Activated CD8-positive, alpha-beta memory T cell treated with anti-CD3 and anti-CD28 coated beads, Interleukin-2, amount 10 ng/mL, durations not matched to agents 7 days and 5 days (primary cell): ENCODE data around the gene DDIT4. TPM values are rescaled to one million over a fixed set of nuclear protein-coding genes. Genes with fewer than 3 reads are reported as not detected.
"Not testable (repeated sequence)": the region's sequence is repeated elsewhere in the genome, so short reads cannot be mapped to it uniquely, and the experiment has no call there.

ENCODE experiments used
- ATAC-seq: fragments of 150-1000 bp; cut with Tn5 transposase; one replicate; pipeline ENCODE4 v1.10.0; 2021; ENCODE audit warnings: moderate library complexity
- CTCF ChIA-PET: fragments of 350-600 bp; sonication (Branson Sonifier 250); formaldehyde crosslinking; loops from one replicate; lab custom pipeline; 2021; ENCODE audit warnings: antibody characterized with exemption; lab: Charles Lee
- DNase-seq: peaks from one replicate; pipeline ENCODE4 v3.0.0-alpha.2; 2020
- H3K27ac Mint-ChIP-seq: one replicate; pipeline ENCODE4 v1.8.0; 2021; ENCODE audit warnings: mild to moderate bottlenecking, mixed read lengths
- H3K27me3 Mint-ChIP-seq: one replicate; pipeline ENCODE4 v1.8.0; 2021; ENCODE audit warnings: mixed read lengths
- H3K36me3 Mint-ChIP-seq: one replicate; pipeline ENCODE4 v1.8.0; 2021; ENCODE audit warnings: mild to moderate bottlenecking, mixed read lengths
- H3K4me1 Mint-ChIP-seq: one replicate; pipeline ENCODE4 v1.8.0; 2021; ENCODE audit warnings: mixed read lengths
- H3K4me3 Mint-ChIP-seq: one replicate; pipeline ENCODE4 v1.8.0; 2021; ENCODE audit warnings: mild to moderate bottlenecking, moderate library complexity, mixed read lengths
- H3K9me3 Mint-ChIP-seq: one replicate; pipeline ENCODE4 v1.8.0; 2022; ENCODE audit warnings: low read depth, mixed read lengths
- total RNA-seq, 2 experiments: library from RNA; stranded (reverse); gene quantifications; one replicate each; pipeline ENCODE4 v1.2.3, GENCODE V29; 2021

The DDIT4 gene, protein sequence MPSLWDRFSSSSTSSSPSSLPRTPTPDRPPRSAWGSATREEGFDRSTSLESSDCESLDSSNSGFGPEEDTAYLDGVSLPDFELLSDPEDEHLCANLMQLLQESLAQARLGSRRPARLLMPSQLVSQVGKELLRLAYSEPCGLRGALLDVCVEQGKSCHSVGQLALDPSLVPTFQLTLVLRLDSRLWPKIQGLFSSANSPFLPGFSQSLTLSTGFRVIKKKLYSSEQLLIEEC
- total RNA-seq = 100 to 1,000 TPM; 291 to 293 TPM

DNA sequence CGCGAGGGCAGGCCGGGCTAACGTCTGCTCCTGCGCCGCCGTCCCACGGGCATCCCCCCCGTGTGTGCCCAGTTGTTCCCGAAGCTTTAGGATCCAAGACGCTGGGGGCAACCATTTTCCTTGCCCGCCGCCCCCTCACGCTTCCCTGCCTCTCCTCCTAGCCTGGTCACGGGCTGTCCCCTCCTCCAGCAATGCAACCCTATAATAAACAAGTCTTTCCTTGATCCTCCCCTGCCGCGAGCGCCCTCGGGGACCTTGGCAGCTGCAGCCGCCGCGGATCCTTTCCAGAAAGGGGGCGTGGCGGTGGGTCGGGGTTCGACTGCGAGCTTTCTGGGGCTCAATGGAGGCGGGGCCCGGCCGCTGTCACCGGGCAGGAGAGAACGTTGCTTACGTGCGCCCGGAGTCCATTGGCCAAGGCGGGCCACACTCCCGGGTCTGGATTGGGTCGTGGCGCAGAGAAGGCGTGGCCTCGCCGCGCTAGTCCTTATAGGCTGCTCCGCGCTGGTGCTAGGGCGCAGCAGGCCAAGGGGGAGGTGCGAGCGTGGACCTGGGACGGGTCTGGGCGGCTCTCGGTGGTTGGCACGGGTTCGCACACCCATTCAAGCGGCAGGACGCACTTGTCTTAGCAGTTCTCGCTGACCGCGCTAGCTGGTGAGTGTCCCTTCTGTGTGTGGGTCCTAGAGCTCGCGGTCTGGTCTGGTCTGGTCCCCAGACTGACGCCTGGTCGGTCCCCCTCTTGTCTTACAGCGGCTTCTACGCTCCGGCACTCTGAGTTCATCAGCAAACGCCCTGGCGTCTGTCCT, at the start of gene DDIT4:
Gene DDIT4 (plus strand): TSS at position 515 of the 803 bp plus-strand sequence. CDS start 293 bp downstream, outside the sequence.
- H3K9me3 Mint-ChIP-seq = no peaks in the 10 kb centered on the region
- DNase-seq (peak; percentile 100), ATAC-seq (peak; percentile 94)
- CTCF ChIA-PET = interaction anchor here (0.8 to 11.2 kb wide), 17 partner anchors 10 to 377 kb away, joined by 3 to 145 read pairs (median 9); no protein-coding TSS in a partner anchor
- no peaks in the 10 kb centered on the region for H3K27me3 Mint-ChIP-seq
- H3K4me3 Mint-ChIP-seq = peak within 1 kb of the TSS; percentile 98
- H3K36me3 Mint-ChIP-seq = peaks cover 34% of the 10 kb centered on the region
- peak within 1 kb of the TSS; percentile 98 for H3K27ac Mint-ChIP-seq
- peaks cover 50% of the 10 kb centered on the region for H3K4me1 Mint-ChIP-seq

GRCh38 chr10:72224191-72224590, 49.5 kb upstream of the DDIT4 start:
- not testable (repeated sequence) for H3K4me3 Mint-ChIP-seq
- H3K36me3 Mint-ChIP-seq = peaks cover 25% of the 10 kb centered on the region
- peaks cover 43% of the 10 kb centered on the region for H3K4me1 Mint-ChIP-seq

DNA sequence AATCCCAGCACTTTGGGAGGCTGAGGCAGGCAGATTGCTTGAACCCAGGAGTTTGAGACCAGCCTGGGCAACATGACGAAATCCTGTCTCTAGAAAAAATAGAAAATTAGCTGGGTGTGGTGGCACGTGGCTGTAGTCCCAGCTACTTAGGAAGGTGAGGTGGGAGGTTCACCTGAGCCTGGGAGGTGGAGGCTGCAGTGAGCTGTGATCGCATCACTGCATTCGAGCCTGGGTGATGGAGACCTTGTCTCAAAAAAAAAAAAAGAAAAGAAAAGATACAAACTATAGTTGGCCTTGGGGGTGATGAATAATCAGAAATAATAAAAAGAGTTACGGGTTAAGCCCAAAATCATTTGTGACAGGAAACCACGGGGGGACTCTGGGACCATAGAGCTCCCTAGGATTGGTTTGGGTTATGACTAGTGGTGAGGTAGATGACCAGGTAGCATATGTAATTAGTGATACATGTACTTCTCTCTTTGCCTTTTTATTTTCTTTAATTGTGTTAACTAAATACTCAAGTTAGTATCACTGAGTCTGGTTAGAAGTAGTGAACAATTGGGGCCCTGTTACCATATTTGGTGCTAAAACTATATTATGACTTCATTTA, 47.2 kb upstream of the DDIT4 start:
- CTCF ChIA-PET = interaction anchor here (0.9 to 12.8 kb wide), 8 partner anchors 10 to 178 kb away, joined by 3 to 127 read pairs (median 6); no protein-coding TSS in a partner anchor
- peaks cover 32% of the 10 kb centered on the region for H3K36me3 Mint-ChIP-seq
- no peak for DNase-seq
- H3K27me3 Mint-ChIP-seq = no peaks in the 10 kb centered on the region
- H3K4me3 Mint-ChIP-seq = no peak overlapping the region
- peak overlapping the region; percentile 49 for H3K27ac Mint-ChIP-seq
- ATAC-seq = no peak
- no peaks in the 10 kb centered on the region for H3K9me3 Mint-ChIP-seq
- H3K4me1 Mint-ChIP-seq = peaks cover 48% of the 10 kb centered on the region

More at GRCh38 chr10:72224191-72224590, 49.5 kb upstream of the DDIT4 start:
- peak overlapping the region; percentile 63 for H3K27ac Mint-ChIP-seq
- CTCF ChIA-PET = interaction anchor here (0.6 to 12.8 kb wide), 16 partner anchors 9 to 328 kb away, joined by 3 to 127 read pairs (median 6); partner anchors contain the start of gene DDIT4
- not testable (repeated sequence) for H3K9me3 Mint-ChIP-seq, ATAC-seq, DNase-seq, H3K27me3 Mint-ChIP-seq

DNA sequence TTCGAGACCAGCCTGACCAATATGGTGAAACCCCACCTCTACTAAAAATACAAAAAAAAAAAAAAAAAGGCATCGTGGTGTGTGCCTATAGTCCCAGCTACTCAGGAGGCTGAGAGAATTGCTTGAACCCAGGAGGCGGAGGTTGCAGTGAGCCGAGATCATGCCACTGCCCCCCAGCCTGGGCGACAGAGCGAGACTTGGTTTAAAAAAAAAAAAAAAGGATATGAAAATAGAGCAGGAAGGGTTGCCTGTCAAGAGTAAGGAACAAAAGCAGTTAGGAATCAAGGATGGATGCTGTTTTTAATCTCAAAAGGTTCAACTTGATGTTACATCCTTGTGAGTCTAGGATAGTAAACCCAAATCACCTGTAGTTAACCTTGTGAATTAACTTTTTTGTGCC, 45.9 kb upstream of the DDIT4 start:
- no peak overlapping the region for H3K4me3 Mint-ChIP-seq
- ATAC-seq (no peak), DNase-seq (no peak)
- peaks cover 44% of the 10 kb centered on the region for H3K4me1 Mint-ChIP-seq
- CTCF ChIA-PET = interaction anchor here (1.2 to 2.2 kb wide), 7 partner anchors 9 to 112 kb away, joined by 3 to 11 read pairs (median 6); partner anchors contain the start of genes ANAPC16 and ASCC1
- no peaks in the 10 kb centered on the region for H3K9me3 Mint-ChIP-seq
- no peaks in the 10 kb centered on the region for H3K27me3 Mint-ChIP-seq
- peaks cover 32% of the 10 kb centered on the region for H3K36me3 Mint-ChIP-seq
- no peak overlapping the region for H3K27ac Mint-ChIP-seq

- peaks cover 36% of the 10 kb centered on the region for H3K36me3 Mint-ChIP-seq
- no peak overlapping the region for H3K4me3 Mint-ChIP-seq
- CTCF ChIA-PET = interaction anchor here (0.9 to 2.0 kb wide), 6 partner anchors 10 to 109 kb away, joined by 3 to 7 read pairs (median 5); partner anchors contain the start of genes ANAPC16 and ASCC1
- peaks cover 41% of the 10 kb centered on the region for H3K4me1 Mint-ChIP-seq
- DNase-seq (no peak), ATAC-seq (no peak)
- H3K27ac Mint-ChIP-seq = no peak overlapping the region
- no peaks in the 10 kb centered on the region for H3K9me3 Mint-ChIP-seq
- no peaks in the 10 kb centered on the region for H3K27me3 Mint-ChIP-seq
Observed at GRCh38 chr10:72228318-72228751, 45.4 kb upstream of the DDIT4 start.

DNA sequence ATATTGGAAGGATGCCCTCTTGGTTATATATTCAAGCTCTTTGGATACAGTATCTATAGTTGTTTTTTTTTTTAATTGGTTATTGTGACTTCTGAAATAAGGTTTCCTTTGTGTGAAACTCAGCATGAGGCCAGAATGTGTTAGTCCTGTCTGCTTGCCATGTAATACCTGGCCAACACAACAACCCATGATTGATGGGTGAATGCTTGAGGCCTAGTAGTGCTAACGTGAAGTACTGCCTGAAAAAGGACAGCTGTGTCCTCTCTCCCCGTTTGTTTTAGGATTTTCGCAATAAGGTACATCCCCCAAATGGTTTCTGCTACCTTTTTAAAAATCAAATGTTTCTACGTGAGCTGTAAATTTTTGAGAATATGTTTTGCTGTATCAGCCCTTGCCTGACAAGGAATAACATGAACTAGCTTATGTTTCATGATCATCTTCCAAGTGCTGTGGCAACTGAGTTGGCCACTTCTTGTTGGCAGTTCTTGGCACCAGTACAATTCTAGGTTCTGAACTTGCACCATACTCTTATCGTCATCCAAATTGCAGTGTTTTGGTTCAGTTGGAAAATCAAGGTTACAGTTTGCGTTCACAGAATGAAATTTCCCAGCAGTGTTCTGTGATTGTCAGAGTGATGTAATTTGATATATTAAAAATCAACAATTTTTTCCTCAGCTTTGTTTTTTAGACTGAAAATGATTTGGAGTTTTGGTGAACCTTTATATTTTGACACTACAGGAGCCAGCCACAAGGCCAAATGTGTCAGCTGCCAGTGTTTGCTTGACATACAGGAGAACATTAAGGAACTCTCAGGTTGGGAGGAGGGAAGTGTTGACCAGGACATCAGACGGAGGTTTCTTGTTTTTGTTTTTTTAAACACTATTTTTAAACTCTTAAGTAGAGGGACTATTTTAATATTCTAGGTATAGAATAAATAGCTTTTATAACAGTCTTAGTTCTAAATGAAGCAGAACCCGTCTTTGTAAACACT, 44.2 kb upstream of the DDIT4 start:
- Mint-ChIP-seq H3K27me3 (no peaks in the 10 kb centered on the region), H3K9me3 (no peaks in the 10 kb centered on the region), H3K36me3 (peaks cover 38% of the 10 kb centered on the region), H3K4me1 (peaks cover 31% of the 10 kb centered on the region), H3K27ac (peak overlapping the region; percentile 25), H3K4me3 (no peak overlapping the region)
- DNase-seq (no peak), ATAC-seq (no peak)
- CTCF ChIA-PET = interaction anchor here (0.7 to 1.7 kb wide), 12 partner anchors 8 to 181 kb away, joined by 3 to 7 read pairs (median 4); partner anchors contain the start of genes ASCC1 and DDIT4

DNA sequence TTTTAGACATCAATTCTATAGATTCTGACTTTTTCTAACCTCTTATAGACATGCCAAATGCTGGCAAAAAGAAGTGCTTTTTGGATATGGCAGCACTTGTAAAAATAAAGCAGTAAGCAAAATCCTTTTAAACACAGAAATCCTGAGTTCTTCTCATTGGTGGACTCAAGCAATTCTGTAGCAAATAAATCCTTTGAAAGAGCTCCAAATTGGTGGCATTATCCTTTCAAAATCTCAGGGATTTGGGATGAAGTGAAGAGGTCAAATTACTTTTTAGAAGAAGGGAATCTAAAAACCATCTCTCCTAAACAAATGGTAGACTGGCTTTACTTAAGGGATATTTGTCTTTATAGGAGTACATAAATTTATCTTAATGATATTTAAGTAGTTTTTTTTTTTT, 40.1 kb upstream of the DDIT4 start:
- H3K27me3 Mint-ChIP-seq = no peaks in the 10 kb centered on the region
- no peak for ATAC-seq
- no peak for DNase-seq
- no peak overlapping the region for H3K27ac Mint-ChIP-seq
- no peak overlapping the region for H3K4me3 Mint-ChIP-seq
- no peaks in the 10 kb centered on the region for H3K9me3 Mint-ChIP-seq
- peaks cover 46% of the 10 kb centered on the region for H3K36me3 Mint-ChIP-seq
- CTCF ChIA-PET = interaction anchor here (0.7 to 1.4 kb wide), 4 partner anchors 10 to 963 kb away, joined by 3 to 4 read pairs (median 3); no protein-coding TSS in a partner anchor
- peaks cover 12% of the 10 kb centered on the region for H3K4me1 Mint-ChIP-seq

DNA sequence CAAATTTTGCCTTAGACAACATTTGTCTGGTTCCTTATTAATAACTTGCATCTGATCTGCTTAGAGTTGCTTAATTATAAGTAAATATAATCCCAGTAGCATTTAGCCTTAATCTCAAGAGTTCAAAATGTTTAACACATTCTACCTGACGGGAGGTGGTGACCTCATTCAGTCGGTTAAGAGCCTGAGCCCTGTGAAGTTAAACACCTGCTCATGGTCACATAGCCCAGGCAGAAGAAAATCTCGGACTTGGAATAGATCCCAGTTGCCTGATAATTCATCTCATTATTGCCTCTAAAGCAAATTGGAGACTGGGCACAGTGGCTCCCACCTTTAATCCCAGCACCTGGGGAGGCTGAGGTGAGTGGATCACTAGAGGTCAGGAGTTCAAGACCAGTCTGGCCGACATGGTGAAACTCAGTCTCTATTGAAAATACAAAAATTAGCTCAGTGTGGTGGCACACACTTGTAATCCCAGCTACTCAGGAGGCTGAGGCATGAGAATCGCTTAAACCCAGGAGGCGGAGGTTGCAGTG, 39.1 kb upstream of the DDIT4 start:
- H3K27me3 Mint-ChIP-seq = no peaks in the 10 kb centered on the region
- DNase-seq = no peak
- H3K36me3 Mint-ChIP-seq = peaks cover 45% of the 10 kb centered on the region
- no peaks in the 10 kb centered on the region for H3K9me3 Mint-ChIP-seq
- no peak for ATAC-seq
- peaks cover 5% of the 10 kb centered on the region for H3K4me1 Mint-ChIP-seq
- H3K27ac Mint-ChIP-seq = no peak overlapping the region
- CTCF ChIA-PET = interaction anchor here (0.7 kb wide), 1 partner anchor 99 kb away, joined by 3 read pairs; no protein-coding TSS in a partner anchor
- H3K4me3 Mint-ChIP-seq = no peak overlapping the region

- CTCF ChIA-PET = interaction anchor here (1.0 to 2.7 kb wide), 4 partner anchors 13 to 102 kb away, joined by 3 to 15 read pairs (median 4); partner anchors contain the start of genes ANAPC16 and ASCC1
- H3K27me3 Mint-ChIP-seq = no peaks in the 10 kb centered on the region
Observed at GRCh38 chr10:72235544-72236279, 38.0 kb upstream of the DDIT4 start.

DNA sequence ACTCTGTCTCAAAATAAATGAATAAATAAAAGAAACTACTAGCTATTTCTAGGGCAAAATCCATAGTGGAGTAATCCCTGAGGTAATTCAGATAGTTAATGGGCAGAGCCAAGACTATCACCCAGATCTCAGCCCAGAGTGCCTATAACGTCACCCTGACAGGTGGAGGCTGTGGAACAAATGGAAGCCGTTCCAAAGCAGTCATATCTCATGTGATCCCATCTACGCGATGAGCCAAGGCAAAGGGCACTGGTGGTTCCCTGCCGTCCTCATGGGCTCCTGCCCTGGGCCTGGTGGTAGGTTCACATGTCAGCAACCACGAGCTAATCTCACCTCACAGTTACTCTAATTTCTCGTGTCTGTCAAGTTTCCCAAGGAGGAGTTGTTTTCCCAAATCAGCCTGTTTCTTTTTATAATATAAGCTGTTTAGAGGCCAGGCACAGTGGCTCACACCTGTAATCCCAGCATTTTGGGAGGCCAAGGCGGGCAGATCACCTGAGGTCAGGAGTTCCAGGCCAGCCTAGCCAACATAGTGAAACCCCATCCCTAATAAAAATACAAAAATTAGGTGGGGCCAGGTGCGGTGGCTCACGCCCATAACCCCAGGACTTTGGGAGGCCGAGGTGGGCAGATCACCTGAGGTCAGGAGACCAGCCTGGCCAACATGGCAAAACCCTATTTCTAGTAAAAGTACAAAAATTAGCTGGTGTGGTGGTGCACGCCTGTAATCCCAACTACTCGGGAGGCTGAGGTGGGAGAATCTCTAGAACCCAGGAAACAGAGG, 35.1 kb upstream of the DDIT4 start:
- no peak for DNase-seq
- Mint-ChIP-seq H3K4me1 (peaks cover 15% of the 10 kb centered on the region), H3K27me3 (no peaks in the 10 kb centered on the region), H3K9me3 (no peaks in the 10 kb centered on the region), H3K27ac (no peak overlapping the region), H3K4me3 (no peak overlapping the region), H3K36me3 (peaks cover 22% of the 10 kb centered on the region)
- CTCF ChIA-PET = interaction anchor here (0.6 to 2.7 kb wide), 3 partner anchors 16 to 97 kb away, joined by 3 to 15 read pairs (median 3); no protein-coding TSS in a partner anchor
- no peak for ATAC-seq

More at GRCh38 chr10:72235544-72236279, 38.0 kb upstream of the DDIT4 start:
- Mint-ChIP-seq H3K36me3 (peaks cover 37% of the 10 kb centered on the region), H3K27ac (peak overlapping the region; percentile 1), H3K9me3 (no peaks in the 10 kb centered on the region), H3K4me1 (peaks cover 2% of the 10 kb centered on the region), H3K4me3 (no peak overlapping the region)
- no peak for DNase-seq
- no peak for ATAC-seq
